PC-3 (cell line): ENCODE results near the gene JAG2. TPM values are rescaled to one million over a fixed set of nuclear protein-coding genes. Genes with fewer than 3 reads are reported as not detected.

Experiments
- ATAC-seq: fragments of 200-7000 bp; cut with Tn5 transposase; 2 replicates; pipeline ENCODE4 v1.9.1; 2020; ENCODE audit warnings: mild to moderate bottlenecking, moderate library complexity
- BruUV-seq: library from RNA; stranded (reverse); fragments of 400-500 nt; replicated peaks from 2 replicates; lab custom pipeline; 2021; lab: Mats Ljungman, UMichigan
- CTCF ChIA-PET: fragments of 300-600 bp; sonication (Branson Sonifier 250); formaldehyde crosslinking; loops from one replicate; lab custom pipeline; 2022; ENCODE audit warnings: antibody characterized with exemption; lab: Charles Lee
- POLR2A ChIA-PET: fragments of 300-600 bp; sonication (Branson Sonifier 250); formaldehyde crosslinking; loops from one replicate; lab custom pipeline; 2022; ENCODE audit warnings: antibody characterized with exemption; ENCODE audit not compliant: unreplicated experiment; lab: Charles Lee
- DNase-seq: peaks from one replicate; pipeline ENCODE4 v3.0.0-alpha.2; 2015
- H2AFZ ChIP-seq: fragments of 300-600 bp; sonication (generic); 2 replicates; pipeline ENCODE4 v1.6.0; 2016; ENCODE audit warnings: antibody characterized with exemption, low read length
- H3F3A ChIP-seq: fragments of 300-600 bp; sonication (generic); one replicate; pipeline ENCODE4 v1.6.0; 2017; ENCODE audit warnings: antibody characterized with exemption, low read length, control low read depth, mild to moderate bottlenecking; ENCODE audit not compliant: unreplicated experiment
- H3K27ac ChIP-seq: fragments of 300-600 bp; sonication (generic); 2 replicates; pipeline ENCODE4 v1.5.1; 2016; ENCODE audit warnings: mild to moderate bottlenecking, low read length
- H3K27me3 ChIP-seq: fragments of 300-600 bp; sonication (generic); 2 replicates; pipeline ENCODE4 v1.6.1; 2016; ENCODE audit warnings: low read length, mixed read lengths
- H3K36me3 ChIP-seq: fragments of 300-600 bp; sonication (generic); 2 replicates; pipeline ENCODE4 v1.6.1; 2016; ENCODE audit warnings: low read depth, mixed run types, low read length, mixed read lengths
- H3K4me1 ChIP-seq: fragments of 300-600 bp; sonication (generic); 2 replicates; pipeline ENCODE4 v1.5.1; 2016; ENCODE audit warnings: low read length; ENCODE audit not compliant: insufficient read depth
- H3K4me2 ChIP-seq: fragments of 300-600 bp; sonication (generic); 2 replicates; pipeline ENCODE4 v1.6.0; 2016; ENCODE audit warnings: low read length
- H3K4me3 ChIP-seq: fragments of 300-600 bp; sonication (generic); 2 replicates; pipeline ENCODE4 v1.5.1; 2016; ENCODE audit warnings: mild to moderate bottlenecking, low read length, mixed read lengths
- H3K79me2 ChIP-seq: fragments of 300-600 bp; sonication (generic); 2 replicates; pipeline ENCODE4 v1.6.1; 2017; ENCODE audit warnings: low read length, mixed read lengths
- H3K9ac ChIP-seq: fragments of 300-600 bp; sonication (generic); 2 replicates; pipeline ENCODE4 v1.6.0; 2016; ENCODE audit warnings: mild to moderate bottlenecking, low read length
- H3K9me2 ChIP-seq: fragments of 300-600 bp; sonication (generic); replicated peaks from 2 replicates; pipeline ENCODE4 v1.6.1; 2016; ENCODE audit warnings: mixed run types, low read length, mixed read lengths
- H3K9me3 ChIP-seq: fragments of 300-600 bp; sonication (generic); 2 replicates; pipeline ENCODE4 v1.6.1; 2016; ENCODE audit warnings: low read length, mixed read lengths
- H4K20me1 ChIP-seq: fragments of 300-600 bp; sonication (generic); 2 replicates; pipeline ENCODE4 v1.6.1; 2016; ENCODE audit warnings: low read length, mixed read lengths
- EZH2 ChIP-seq: fragments of 300-600 bp; sonication (generic); IDR thresholded peaks from one replicate; pipeline ENCODE4 v1.6.1; 2017; ENCODE audit warnings: antibody characterized with exemption, mild to moderate bottlenecking, low read length; ENCODE audit not compliant: unreplicated experiment
- EZH2phosphoT487 ChIP-seq: fragments of 300-600 bp; sonication (generic); IDR thresholded peaks from 2 replicates; pipeline ENCODE4 v1.6.1; 2018; ENCODE audit warnings: mild to moderate bottlenecking, antibody characterized with exemption, low read length, borderline replicate concordance
- intact Hi-C: fragments of 100-400 bp; cut with micrococcal nuclease; formaldehyde crosslinking; loops from 2 replicates; pipeline ENCODE4 v1.9.0; 2023
- total RNA-seq: library from RNA; depleted of rRNA; stranded (reverse); fragments of >200 nt; gene quantifications from 2 replicates; pipeline ENCODE4 v1.2.3, GENCODE V29; 2014
- TF ChIP-seq, protein P1 (sequence below): fragments of 300-600 bp; sonication (generic); conservative IDR thresholded peaks from 2 replicates; pipeline ENCODE4 v1.5.1; 2017; ENCODE audit warnings: antibody characterized with exemption, low read depth, mild to moderate bottlenecking, low read length

Gene JAG2
- total RNA-seq, 1 experiment from 2014 or later, result 57.1 TPM

DNA sequence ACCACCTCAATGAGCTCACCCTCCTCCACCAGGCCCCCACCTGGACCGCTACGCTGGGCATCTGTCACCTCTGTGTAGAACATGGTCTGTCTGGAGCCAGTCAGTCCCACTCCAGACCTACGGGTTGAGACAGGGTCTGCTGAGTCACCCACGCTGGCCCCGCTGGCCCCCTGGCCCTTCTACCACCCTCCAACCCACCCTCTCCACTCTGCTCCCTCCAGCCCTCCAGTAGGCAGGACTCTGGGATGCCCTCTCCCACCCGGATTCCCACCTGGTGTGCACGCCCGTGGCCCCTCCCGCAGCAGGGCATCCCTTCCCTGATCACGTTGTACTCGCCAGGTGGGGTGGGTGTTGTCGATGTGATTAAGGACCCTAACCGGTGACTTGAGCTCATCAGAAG is 4.6 kb upstream of the JAG2 start:
- no peak for ATAC-seq
- no TSS peak for BruUV-seq
- ChIA-PET CTCF (no interaction called here), POLR2A (no interaction called here)
- TF ChIP-seq, protein P1, sequence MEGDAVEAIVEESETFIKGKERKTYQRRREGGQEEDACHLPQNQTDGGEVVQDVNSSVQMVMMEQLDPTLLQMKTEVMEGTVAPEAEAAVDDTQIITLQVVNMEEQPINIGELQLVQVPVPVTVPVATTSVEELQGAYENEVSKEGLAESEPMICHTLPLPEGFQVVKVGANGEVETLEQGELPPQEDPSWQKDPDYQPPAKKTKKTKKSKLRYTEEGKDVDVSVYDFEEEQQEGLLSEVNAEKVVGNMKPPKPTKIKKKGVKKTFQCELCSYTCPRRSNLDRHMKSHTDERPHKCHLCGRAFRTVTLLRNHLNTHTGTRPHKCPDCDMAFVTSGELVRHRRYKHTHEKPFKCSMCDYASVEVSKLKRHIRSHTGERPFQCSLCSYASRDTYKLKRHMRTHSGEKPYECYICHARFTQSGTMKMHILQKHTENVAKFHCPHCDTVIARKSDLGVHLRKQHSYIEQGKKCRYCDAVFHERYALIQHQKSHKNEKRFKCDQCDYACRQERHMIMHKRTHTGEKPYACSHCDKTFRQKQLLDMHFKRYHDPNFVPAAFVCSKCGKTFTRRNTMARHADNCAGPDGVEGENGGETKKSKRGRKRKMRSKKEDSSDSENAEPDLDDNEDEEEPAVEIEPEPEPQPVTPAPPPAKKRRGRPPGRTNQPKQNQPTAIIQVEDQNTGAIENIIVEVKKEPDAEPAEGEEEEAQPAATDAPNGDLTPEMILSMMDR, result no peak
- TF ChIP-seq EZH2phosphoT487 (no peak), EZH2 (no peak)
- Histone ChIP-seq H3K36me3 (no peaks in the 10 kb centered on the region), H3K9me2 (no peaks in the 10 kb centered on the region), H3K79me2 (no peaks in the 10 kb centered on the region), H3K4me2 (no peak overlapping the region), H3K9ac (no peak overlapping the region), H3K9me3 (no peaks in the 10 kb centered on the region), H4K20me1 (no peaks in the 10 kb centered on the region), H3K4me3 (no peak overlapping the region), H3K27me3 (no peaks in the 10 kb centered on the region), H3K4me1 (0 out of 2 replicates have a peak, but pooled peaks cover 4% of the 10 kb centered on the region), H3F3A (no peaks in the 10 kb centered on the region), H3K27ac (no peak overlapping the region), H2AFZ (no peak overlapping the region)
- intact Hi-C loops, result no loop called here
- no peak for DNase-seq

DNA sequence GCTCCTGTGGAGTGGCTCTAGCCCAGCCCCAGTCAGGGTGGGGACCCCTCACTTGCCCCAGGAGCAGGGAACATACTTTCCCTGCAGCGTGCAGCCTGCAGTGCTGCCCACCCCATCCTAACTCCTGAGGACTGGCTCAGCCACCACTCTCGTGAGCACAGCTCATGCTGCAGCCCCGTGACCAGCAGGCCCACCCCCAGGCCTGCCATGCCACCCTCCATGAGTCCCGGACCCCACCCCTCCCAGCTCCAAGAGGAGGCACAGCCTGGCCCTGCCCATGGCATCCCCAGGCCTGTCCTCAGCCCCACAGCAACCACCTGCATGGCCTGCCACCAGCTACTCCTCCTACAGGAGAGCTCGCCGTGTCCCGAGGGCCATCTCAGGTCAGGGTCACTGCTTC is 3.9 kb upstream of the JAG2 start:
- ChIA-PET CTCF (no interaction called here), POLR2A (no interaction called here)
- no peak for ATAC-seq
- H3K9me2 ChIP-seq, result no peaks in the 10 kb centered on the region
- 0 out of 2 replicates have a peak, but pooled peaks cover 3% of the 10 kb centered on the region for H3K79me2 ChIP-seq
- H2AFZ ChIP-seq, result no peak overlapping the region
- no peaks in the 10 kb centered on the region for H3F3A ChIP-seq
- H3K4me1 ChIP-seq, result 0 out of 2 replicates have a peak, but pooled peaks cover 4% of the 10 kb centered on the region
- TF ChIP-seq, protein P1, result no peak
- TF ChIP-seq EZH2, result no peak
- TF ChIP-seq EZH2phosphoT487, result no peak
- BruUV-seq, result no TSS peak
- H4K20me1 ChIP-seq, result no peaks in the 10 kb centered on the region
- H3K9me3 ChIP-seq, result no peaks in the 10 kb centered on the region
- H3K27me3 ChIP-seq, result no peaks in the 10 kb centered on the region
- H3K4me2 ChIP-seq, result no peak overlapping the region
- no peak overlapping the region for H3K9ac ChIP-seq
- no peak overlapping the region for H3K4me3 ChIP-seq
- no peaks in the 10 kb centered on the region for H3K36me3 ChIP-seq
- no peak for DNase-seq
- H3K27ac ChIP-seq, result no peak overlapping the region
- intact Hi-C loops, result no loop called here

DNA sequence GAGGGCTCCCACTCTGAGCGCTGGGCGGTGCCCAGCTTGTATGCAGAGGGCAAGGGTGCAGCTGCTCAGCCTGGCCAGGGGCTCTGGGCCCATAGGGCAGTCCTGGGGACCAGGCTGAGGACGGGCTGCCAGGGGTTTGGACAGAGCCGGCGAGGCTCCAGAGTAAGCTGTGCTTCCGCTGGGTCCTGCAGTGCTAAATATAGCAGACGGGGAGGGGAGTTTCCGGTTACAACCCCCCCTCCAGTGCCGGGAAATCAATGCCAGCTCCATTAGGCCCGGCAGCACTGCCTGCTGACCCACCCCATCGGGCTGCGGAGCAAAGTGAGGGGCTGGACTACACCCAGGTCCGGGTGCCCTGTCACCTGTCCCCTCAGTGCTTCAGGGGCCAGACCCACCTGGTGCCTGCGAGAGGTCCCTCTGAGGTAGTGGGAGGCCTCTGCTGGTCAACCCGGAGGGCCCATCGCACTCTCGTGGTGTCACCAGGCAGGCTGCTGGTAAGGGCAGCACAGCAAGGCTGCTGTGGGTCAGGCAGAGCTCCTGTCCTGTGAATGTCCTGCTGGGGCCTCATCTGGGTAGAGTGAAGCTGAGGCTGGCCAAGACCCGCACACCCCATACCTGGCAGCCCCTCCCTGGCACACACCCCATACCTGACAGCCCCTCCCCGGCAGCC is 2.6 kb upstream of the JAG2 start:
- Histone ChIP-seq H4K20me1 (no peaks in the 10 kb centered on the region), H3K27ac (no peak overlapping the region), H3K27me3 (no peaks in the 10 kb centered on the region), H3K79me2 (peaks cover 15% of the 10 kb centered on the region), H3F3A (no peaks in the 10 kb centered on the region), H3K36me3 (no peaks in the 10 kb centered on the region), H3K4me3 (no peak overlapping the region), H3K4me1 (peaks cover 14% of the 10 kb centered on the region), H2AFZ (no peak overlapping the region), H3K4me2 (no peak overlapping the region), H3K9me3 (no peaks in the 10 kb centered on the region), H3K9ac (no peak overlapping the region), H3K9me2 (no peaks in the 10 kb centered on the region)
- CTCF ChIA-PET, result no interaction called here
- intact Hi-C loops, result no loop called here
- no peak for TF ChIP-seq EZH2phosphoT487
- no peak for TF ChIP-seq EZH2
- TF ChIP-seq, protein P1, result no peak
- DNase-seq (no peak), ATAC-seq (no peak)
- no TSS peak for BruUV-seq
- POLR2A ChIA-PET, result no interaction called here
